Activated CD8-positive, alpha-beta memory T cell treated with anti-CD3 and anti-CD28 coated beads, Interleukin-2, amount 50 U/mL, for 4 hours (primary cell): ENCODE data around the gene PHF24.
"Not testable (repeated sequence)": the region's sequence is repeated elsewhere in the genome, so short reads cannot be mapped to it uniquely, and the experiment has no call there.

Experiments
- DNase-seq: peaks from one replicate; pipeline ENCODE4 v3.0.0-alpha.2; 2020

PHF24 gene

DNA sequence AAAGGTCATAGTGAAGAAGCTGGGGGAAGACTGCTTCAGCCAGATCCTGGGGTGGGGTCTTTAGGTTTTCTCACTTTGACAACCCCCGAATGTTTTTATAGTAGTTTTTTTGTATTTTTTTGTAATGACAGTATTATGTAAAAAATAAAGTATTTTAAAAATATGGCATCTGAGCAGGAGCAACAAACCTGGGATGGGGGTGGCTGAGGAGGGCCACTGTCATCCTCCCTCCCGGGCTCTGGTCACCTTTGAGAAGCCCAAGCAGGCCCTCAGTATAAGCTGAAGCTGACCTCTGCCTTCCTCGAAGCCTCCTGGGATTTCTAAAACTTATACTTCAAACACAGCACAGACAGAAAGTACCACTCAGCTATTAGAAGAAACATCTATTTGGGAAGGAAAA lies 40.2 kb downstream of the PHF24 start:
- DNase-seq: no peak

DNA sequence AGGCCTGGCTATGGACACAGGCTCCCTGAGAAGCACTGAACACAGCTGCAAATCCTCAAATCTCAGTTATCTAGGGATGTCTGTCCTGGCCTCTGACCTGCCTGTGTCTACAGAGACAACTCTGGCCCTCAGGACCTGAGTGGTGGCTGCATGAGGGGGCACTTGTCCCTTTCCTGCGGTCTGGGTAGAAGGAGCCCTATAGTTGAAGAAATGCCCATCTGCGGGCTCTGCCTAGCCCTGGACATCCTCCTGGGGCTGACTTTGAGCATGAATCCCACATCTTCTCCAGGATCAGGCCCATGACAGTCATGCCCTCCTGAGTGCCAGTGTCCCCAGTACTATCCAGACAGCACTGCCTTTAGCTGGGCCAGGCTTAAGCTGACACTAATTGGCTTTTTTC lies 41.5 kb downstream of the PHF24 start:
- DNase-seq: no peak

GRCh38 chr9:35000535-35001284 lies 42.6 kb downstream of the PHF24 start:
- no peak for DNase-seq

DNA sequence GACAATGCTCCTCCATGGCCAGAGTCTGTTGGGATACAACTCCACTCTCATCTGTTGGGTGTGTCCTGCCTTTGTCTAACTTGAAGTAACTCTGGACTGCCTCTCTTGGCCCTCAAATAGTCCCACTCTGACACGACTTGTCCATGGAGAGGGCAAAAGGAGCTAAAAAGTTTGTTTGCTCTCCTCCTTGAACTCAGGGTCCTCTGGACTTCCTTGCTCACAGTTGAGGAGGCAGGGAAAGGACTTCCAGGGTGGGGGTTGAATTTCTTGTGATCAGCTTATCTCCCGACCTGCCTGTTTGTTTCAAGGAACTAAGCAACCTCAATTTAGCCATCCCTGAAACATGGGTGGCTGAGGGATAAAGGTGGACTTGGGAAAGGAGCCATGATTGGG lies 43.2 kb downstream of the PHF24 start:
- DNase-seq: no peak

DNA sequence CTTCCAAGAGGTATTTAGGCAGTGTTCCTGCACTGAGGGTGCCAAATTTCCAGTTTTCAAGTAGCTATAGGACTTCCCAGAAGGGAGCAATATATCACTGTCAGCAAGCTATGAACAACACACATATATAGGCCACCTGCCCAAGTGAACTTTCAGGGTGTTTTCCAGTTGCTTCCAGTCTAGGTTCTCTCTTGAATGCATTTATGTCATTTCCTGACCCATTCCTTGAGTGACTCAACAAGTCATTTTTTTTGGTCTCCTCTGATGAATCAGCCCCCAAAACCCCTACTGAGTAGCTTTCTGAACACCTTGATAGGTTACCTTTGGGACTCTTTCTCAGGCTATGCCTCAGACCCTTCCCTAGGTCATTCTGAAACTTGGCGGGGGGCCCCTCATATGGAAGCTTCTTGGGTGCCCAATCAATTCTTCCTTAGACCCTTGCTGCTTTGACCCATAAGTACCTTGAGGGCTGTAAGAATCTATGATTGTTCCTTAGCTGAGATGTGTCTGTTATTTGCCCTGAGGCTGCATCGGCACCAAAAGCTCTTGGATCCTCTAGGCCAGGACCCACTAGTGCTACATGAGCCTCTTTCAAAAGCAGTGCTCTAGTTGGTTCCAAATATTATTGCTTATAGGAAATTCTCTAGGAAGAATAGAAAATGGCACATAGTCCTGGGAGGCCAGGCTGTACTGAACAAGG lies 43.9 kb downstream of the PHF24 start:
- no peak for DNase-seq

GRCh38 chr9:35002623-35003022 lies 44.5 kb downstream of the PHF24 start:
- no peak for DNase-seq

GRCh38 chr9:35004299-35004698 lies 46.2 kb downstream of the PHF24 start:
- not testable (repeated sequence) for DNase-seq

- DNase-seq: no peak
These were observed 52.4 kb downstream of the PHF24 start for GRCh38 chr9:35010351-35010958.

DNA sequence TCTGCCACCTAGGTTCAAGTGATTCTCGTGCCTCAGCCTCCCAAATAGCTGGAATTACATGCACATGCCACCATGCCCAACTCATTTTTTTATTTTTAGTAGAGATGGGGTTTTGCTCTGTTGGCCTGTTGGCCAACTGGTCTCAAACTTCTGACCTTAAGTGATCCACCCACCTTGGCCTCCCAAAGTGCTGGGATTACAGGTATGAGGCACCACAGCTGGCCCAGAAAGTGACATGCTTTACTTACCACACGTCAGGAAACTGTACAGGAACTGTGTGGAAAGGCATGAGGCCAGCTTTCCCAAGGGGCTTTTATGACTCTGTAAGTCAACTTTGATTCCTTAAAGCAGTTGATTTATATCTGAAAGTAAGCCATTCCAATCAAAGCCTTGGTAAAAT lies 56.4 kb downstream of the PHF24 start:
- no peak for DNase-seq

GRCh38 chr9:35023443-35023842 lies 65.4 kb downstream of the PHF24 start:
- not testable (repeated sequence) for DNase-seq

- DNase-seq: no peak
These were observed 68.6 kb downstream of the PHF24 start for GRCh38 chr9:35026671-35027070.

DNA sequence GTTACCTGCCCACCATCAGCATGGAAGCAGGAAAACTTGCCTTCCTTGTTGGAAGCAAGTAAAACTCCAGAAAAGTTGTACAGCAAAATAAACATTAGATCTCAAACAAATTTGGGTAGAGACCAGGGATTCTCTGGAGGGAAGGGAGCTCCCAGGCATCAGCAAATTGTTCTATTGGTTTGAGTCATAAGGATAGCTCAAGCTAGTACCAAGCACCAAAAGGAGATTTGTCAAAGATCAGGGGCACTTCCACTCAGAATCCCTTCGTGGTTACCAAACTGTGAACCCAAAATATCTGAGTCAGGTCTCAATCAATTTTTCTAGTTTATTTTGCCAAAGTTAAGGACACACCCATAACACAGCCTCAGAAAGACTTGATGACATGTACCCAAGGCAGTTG lies 69.3 kb downstream of the PHF24 start:
- DNase-seq: no peak

GRCh38 chr9:35027860-35028259 lies 69.8 kb downstream of the PHF24 start:
- DNase-seq: no peak

DNA sequence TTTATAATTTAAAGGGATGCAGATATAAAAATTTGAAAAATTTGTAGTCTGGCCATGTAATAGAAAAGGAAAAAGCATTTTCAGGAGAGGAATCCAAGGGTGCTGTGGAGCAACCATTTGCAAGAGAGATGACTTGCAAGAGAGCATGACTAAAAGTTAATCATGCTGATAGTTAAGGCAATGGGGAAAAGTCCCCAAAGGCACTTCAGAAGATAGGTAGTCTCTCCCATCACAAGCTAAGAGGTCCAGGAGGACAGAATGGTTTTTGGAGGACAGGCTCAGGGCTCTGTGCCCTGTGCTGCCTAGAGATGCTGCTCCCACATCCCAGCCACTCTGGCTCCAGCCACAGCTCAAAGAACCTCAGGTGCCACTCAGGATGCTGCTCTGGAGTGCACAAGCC lies 70.3 kb downstream of the PHF24 start:
- DNase-seq: no peak

- no peak for DNase-seq
These were observed 71.2 kb downstream of the PHF24 start for GRCh38 chr9:35029241-35029640.

DNA sequence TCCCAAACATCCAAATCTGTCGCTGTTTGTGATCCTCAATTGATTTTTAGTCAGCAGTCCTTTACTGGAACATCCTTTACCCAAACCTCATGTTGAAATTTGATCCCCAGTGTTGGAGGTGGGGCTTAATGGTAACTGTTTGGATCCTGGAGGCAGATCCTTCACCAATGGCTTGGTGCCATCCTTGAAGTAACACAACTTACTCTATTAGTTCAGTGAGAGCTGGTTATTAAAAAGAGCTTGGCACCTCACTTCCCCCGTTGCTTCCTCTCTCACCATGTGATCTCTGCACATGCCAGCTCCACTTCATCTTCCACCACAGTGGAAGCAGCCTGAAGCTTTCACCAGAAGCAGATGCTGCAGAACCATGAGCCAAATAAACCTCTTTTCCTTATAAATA lies 71.8 kb downstream of the PHF24 start:
- DNase-seq: no peak
